SH-SY5Y (cell line): ENCODE results near the gene ABCE1.

Experiments
- GATA2 ChIP-seq: IDR thresholded peaks from 2 replicates; pipeline ENCODE4 v1.6.1; 2011; ENCODE audit warnings: mild to moderate bottlenecking, low read depth, low read length
- GATA3 ChIP-seq: IDR thresholded peaks from 2 replicates; pipeline ENCODE4 v1.6.1; 2011; ENCODE audit warnings: low read depth, mild to moderate bottlenecking, low read length, moderate library complexity

DNA sequence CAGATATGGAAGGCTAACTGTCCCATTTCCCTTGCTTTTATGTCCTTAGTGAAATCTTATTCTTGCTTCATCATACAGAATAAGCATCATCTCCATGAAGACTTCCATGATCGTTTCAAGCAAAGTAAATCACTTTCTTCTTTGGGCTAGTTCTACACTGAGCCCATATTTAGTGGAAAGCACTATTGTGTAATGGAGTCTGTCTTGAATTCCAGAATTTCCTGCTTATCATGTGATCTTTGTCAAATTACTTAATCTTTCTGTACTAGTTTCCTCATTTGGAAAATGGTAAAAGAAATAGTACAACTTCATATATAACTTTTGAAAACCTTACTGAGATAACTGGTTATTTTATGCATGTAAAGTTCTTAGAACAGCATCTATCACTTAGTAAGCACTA, 7.7 kb upstream of the ABCE1 start:
- no peak for TF ChIP-seq GATA2
- no peak for TF ChIP-seq GATA3
